GM18505 (cell line): Measurements from ENCODE around the gene MCCD1.
A peak's percentile ranks its signal among the peaks of the same experiment; 100 is the strongest.
"Not testable (repeated sequence)": the region's sequence is repeated elsewhere in the genome, so short reads cannot be mapped to it uniquely, and the experiment has no call there.

Source experiments
- ATAC-seq: cut with Tn5 transposase; IDR thresholded peaks from one replicate; pipeline ENCODE4 v1.9.1; 2021; ENCODE audit not compliant: unreplicated experiment
- POLR2A ChIP-seq: IDR thresholded peaks from 4 replicates; pipeline ENCODE4 v1.6.1; 2011; ENCODE audit warnings: borderline replicate concordance; ENCODE audit not compliant: insufficient read depth, insufficient read length; ENCODE audit errors: extremely low read depth

MCCD1 gene, protein sequence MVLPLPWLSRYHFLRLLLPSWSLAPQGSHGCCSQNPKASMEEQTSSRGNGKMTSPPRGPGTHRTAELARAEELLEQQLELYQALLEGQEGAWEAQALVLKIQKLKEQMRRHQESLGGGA

DNA sequence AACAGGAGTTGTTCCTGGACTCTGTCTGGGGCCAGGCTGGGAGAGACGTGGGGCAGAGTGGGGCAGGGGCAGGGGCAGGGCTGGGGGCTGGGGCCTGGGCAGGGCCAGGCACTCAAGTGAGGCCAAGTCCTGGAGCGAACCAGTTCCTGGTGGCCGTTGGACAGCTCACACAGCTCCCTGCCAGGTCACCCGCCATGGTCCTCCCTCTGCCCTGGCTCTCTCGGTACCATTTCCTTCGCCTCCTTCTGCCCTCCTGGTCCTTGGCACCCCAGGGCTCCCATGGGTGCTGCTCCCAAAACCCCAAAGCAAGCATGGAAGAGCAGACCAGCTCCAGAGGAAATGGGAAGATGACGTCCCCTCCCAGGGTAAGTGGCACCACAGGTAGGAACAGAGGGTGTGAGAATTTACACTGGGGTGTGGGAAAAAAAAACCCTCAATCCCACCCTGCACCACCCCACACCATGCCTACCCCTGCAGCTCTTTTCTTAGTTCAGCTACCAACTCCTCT, at the start of gene MCCD1:
Gene MCCD1, plus strand, starts transcription at position 142 of the 508 bp plus-strand sequence. Its CDS starts 53 bp downstream, at position 195.
- no peak for ATAC-seq
- TF ChIP-seq POLR2A = no peak

DNA sequence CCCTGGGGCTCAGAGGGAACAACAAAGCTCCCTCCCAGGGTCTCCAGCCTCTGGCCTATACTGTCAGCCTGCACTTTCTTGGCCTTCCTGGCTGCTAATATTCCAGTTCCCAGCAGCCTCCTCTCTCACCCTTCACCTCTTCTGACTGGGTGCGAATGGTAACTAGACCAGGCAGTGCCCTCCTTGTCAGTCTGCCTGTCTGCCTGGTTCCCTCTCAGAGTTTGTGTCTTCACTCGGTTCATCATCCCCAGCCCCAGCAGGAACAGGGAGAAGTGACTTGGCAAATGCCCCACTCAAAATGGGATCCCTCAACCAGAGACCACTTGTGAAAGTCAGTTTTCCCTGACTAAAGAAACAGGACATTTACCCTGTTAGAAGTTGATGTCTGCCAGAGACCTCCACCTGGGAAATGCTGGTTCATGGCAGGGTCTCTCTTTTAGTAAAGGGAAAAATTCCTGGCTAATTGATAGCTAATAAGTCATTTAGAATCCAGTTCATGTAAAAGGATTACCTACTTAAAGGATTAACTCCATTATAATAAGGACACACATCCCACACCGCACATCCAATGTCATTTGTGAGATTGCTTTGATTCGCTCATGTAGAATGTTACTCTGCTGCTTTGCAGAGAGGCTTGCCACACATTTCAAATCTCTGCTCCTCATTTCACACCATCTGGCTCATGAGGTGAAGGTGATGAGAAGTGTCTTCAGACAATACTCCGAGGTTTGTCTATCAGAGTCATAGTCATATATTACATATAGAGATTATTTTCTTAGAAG, 49.4 kb upstream of the MCCD1 start:
- no peak for ATAC-seq
- TF ChIP-seq POLR2A = no peak

DNA sequence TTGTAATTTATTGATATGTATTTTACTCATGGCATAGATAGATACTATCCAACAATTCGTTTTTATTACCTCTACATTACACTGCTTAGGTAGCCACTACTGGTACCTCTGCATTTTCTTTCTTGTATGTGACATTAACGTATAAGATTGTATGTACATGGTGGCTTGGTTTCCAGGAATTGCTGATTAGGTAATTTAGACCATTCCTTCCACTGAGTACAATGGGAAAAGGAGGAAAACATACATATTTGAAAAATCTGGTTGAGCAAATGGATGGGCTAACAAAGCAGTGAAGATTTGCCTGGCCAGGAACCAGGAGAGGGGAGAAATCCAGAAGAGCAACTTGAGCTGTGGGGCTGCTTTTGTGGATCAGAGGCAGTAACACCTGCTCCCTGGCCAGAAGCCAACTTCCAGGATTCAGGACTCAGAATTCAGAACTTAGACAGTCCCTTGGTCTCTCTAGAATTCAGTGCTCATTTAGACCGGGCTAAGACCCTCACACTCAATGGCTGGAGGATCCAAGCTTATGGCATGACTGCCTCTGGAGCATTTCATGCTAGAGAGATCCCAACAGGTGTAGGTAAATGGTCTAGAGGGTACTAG, 48.7 kb upstream of the MCCD1 start:
- TF ChIP-seq POLR2A = no peak
- ATAC-seq = no peak

DNA sequence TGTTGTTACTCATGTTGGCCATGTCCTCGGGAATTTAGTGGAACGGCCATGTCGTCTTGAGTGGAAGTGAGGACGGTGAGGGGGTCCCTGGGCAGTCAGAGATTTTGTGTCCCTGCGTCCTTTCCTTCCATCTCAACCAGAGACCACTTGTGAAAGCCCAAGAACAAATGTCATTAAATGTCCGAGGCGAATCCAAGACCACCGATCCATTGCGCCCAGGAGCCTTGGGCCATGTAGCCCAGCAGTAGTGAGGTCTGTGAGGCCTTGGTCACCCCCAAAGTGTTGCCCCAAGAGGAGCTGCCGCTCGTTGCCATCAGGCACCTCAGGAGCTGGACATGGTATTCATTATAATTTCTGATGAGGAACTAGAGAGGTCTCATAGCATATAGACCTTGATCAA, 48.2 kb upstream of the MCCD1 start:
- TF ChIP-seq POLR2A = no peak
- ATAC-seq = no peak

DNA sequence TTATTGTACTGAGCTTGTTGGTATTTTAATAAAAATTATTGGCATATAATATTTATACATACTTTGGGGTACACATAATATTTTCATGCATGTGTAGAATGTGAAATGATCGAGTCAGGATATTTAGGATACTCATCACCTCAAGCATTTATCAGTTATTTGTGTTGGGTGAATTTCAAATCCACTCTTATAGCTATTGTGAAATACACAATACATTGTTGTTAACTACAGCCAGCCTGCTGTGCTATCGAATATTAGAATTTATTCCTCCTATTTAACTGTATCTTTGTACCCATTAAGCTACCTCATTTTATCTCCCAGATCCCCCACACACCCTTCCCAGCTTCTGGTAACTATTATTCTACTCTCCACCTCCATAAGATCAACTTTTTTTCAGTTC, 45.4 kb upstream of the MCCD1 start:
- ATAC-seq = no peak
- TF ChIP-seq POLR2A = no peak

DNA sequence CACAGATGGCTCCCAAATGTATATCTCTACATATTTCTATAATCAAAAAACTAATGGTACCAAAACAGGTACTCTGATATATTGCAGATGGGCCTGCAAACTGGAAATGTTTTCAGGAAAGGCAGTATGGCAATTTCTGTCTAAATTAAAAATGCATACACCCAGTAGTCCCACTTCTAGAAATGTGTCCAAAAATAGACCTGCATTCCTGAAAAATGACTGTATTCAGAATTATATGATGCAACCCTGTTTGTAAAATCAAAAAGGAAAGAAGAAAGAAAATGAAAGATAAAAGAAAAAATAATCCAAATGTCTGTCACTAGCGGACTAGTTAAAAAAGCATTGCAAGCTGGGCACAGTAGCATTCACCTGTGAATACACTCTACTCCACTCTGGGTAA, 43.7 kb upstream of the MCCD1 start:
- no peak for TF ChIP-seq POLR2A
- no peak for ATAC-seq

DNA sequence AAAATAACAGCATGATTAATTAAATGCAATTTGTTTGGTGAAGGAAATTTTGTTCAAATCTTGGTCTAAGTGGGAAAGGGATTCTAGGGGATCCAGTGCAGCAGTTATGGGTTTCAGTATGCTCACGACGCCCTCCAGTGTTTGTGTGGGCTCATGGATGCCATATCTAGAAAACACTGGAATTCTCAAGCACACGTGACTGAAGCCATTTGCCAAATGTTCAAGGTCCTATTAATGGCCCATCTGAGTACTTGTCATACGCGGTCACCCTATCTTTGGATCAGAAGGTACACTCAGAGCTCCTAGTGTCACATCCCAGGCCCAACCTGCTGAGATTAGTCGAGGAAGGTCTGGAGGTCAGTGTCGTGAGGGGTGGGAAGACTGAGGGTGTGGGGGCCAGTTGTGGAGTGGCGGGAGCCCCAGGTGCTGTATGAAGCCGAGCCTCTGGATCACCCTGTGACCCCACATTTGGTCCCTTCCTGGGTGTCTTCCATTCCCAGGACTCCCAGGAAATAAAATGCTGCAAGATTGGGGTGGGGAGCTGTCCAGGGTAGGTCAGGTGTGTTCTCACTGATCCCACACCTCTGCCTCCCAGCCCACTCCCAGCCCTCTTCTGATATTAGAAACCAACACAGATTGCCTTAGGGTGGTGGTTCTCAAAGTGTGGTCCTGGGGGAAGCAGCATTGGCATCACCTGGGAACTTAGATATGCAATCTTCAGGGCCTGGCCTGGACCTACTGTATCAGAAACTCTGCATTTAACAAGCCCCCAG, 42.5 kb upstream of the MCCD1 start:
- ATAC-seq = not testable (repeated sequence)

DNA sequence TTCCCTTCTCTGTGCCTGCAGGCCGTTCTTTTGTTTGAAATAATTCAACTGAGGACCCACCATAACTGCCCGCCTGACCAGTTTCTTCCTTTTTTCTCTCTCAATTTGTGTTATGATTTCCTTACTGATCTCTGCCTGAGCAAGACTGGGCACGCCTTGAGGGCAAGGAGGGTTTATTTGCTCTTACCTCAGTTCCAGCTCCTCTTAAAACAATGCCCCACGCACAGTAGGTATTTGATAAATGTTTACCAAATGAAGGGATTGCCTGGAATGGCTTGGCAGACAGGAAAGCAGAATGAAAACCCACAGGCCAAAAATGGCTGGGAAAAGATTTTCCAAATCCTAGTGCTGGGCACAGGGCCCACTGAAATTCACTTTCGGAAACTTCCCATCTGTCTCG, 41.1 kb upstream of the MCCD1 start:
- ATAC-seq = not testable (repeated sequence)

DNA sequence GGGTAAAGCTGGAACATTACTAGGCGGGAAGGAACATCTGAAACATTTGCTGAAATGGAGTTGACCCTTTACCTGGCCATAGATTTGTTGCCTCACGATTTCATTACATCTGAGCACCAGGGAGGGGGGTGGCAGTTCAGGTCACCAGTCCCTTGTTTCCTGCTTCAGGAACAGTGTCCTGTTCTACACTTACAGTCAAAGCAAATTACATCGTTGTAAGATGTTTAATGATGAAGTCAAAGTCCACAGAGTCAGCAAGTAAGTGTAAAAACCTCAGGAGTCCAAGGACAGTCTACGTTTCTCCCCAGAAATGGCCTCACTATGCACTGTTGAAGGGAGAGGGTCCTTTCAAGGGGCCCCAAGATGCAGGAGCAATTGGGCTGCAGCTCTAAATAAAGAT, 39.7 kb upstream of the MCCD1 start:
- no peak for ATAC-seq
- no peak for TF ChIP-seq POLR2A

DNA sequence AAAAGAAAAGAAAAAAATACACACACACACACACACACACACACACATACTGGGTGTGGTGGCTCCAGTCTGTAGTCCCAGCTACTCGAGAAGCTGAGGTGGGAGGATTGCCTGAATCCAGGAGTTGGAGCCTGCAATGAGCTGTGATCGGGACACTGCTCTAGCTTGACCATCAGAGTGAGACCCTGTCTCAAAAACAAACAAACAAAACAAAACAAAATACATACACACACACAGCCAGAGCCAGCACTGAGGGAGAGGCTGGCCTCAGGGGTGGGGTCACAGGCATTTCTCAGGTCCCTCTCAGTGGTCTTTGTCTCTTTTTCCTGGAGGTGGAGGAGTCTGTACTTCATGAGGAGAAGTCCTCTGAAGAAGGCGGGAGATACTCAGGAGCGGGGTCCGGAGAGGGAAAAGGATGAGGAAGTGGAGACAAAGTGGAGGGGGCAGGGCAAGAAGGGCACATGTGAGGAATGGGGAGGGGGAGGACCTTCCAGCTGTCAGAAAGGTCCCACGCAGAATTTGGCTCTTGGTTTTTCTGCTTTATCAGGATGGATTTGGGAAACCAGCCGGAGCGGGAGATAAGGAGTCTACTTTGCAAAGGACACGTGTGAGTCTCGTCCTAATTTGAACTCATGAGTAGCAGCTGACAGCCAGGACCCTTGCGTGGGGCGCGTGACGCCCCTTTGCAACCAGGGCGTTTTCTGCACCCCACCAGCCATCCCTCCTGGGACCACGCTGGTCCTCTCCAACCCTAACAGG, 38.5 kb upstream of the MCCD1 start:
- no peak for TF ChIP-seq POLR2A
- no peak for ATAC-seq

DNA sequence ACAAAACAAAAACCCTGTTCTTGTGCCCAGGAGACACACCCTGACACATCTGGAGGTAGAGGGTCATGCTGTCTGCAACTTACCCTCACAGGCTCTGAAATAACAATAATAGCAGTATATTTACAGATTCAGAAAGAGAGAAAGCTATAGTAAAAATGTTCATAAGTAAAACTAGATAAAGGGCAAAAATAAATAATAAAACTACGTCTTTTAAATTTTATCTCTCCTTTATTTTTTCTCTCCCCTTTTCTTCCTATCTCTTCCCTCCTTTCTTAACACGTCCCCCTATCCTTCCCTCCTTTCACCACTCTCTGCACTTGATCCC, 35.2 kb upstream of the MCCD1 start:
- ATAC-seq = not testable (repeated sequence)

DNA sequence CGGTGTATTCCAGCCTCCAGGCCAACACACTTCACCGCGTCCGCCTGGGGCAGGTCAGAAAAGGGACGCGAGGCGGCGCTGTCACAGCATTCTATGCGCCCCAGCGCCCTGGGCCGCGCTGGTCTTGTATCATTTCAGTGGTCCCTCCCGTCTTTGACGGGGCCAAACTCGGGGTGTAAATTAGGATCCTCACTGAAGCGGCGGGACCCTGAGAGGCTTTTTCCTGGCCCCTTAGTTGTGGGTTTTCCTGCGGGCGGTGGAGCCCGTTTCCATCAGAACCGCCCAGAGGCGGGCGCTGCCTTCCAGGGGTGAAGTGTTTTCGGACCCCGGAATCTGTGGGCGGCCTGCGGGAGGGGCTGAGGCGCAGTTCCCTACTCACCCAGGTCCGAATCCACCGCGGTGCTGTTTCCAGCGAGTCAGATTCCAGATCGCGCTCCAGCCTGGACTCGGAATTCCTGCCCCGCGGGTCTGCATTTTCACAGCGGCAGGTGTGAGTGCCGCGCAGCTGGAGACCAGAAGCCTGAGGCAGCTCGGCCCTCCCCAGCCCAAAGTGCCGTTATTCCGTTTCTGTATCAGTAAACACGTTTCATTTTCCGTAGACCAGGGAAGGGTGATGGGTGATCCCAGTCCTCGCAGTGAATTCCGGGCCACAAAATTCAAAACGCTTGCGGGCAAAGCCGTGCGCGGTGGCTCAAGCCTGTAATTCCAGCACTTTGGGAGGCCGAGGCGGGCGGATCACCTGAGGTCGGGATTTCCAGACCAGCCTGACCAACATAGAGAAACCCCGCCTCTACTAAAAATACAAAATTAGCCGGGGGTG, 34.7 kb upstream of the MCCD1 start:
- TF ChIP-seq POLR2A = no peak
- ATAC-seq = peak; percentile 44
